CD8-positive, alpha-beta memory T cell (primary cell): Measurements from ENCODE around the gene TNFSF8. TPM values are rescaled to one million over a fixed set of nuclear protein-coding genes. Genes with fewer than 3 reads are reported as not detected.

Source experiments
- polyA plus RNA-seq: library from polyadenylated mRNA; unstranded; fragments of 300-500 nt; fragmentation: Illumina TruSeq; gene quantifications from one replicate; pipeline ENCODE4 v1.2.3, GENCODE V29; 2021
- total RNA-seq, 2 experiments: library from RNA; stranded (reverse); gene quantifications; one replicate each; pipeline ENCODE4 v1.2.3, GENCODE V29; 2021

The TNFSF8 gene
- total and polyA plus RNA-seq, 3 experiments from 2014 or later, result 72.6 to 83.6 (median 73.2) TPM

Other genes starting within 250 kb of the TNFSF8 start
- gene TEX48, start 248.4 kb downstream of the TNFSF8 start, total RNA-seq, result under 1 TPM; 0.46 to 0.86 TPM
- not detected for gene TEX48, start 248.4 kb downstream of the TNFSF8 start, polyA plus RNA-seq
- under 1 TPM; 0.15 to 0.20 TPM for gene TNFSF15, start 124.6 kb downstream of the TNFSF8 start, total RNA-seq
- gene TNFSF15, start 124.6 kb downstream of the TNFSF8 start, polyA plus RNA-seq, result not detected
- gene TNC, start 187.6 kb upstream of the TNFSF8 start, total RNA-seq, result 1 to 10 TPM; 1.2 to 1.4 TPM
- gene TNC, start 187.6 kb upstream of the TNFSF8 start, polyA plus RNA-seq, result not detected